Activated CD4-positive, alpha-beta T cell treated with anti-CD3 and anti-CD28 coated beads, Interleukin-2, Interleukin-4, amounts not matched to agents 100 ng/mL and 50 ng/mL, durations not matched to agents 16 hours and 8 hours (primary cell): Measurements from ENCODE around the gene BCR.

ENCODE experiments used
- DNase-seq: peaks from one replicate; pipeline ENCODE4 v3.0.0-alpha.2; 2020; ENCODE audit warnings: low spot score

Gene BCR

DNA sequence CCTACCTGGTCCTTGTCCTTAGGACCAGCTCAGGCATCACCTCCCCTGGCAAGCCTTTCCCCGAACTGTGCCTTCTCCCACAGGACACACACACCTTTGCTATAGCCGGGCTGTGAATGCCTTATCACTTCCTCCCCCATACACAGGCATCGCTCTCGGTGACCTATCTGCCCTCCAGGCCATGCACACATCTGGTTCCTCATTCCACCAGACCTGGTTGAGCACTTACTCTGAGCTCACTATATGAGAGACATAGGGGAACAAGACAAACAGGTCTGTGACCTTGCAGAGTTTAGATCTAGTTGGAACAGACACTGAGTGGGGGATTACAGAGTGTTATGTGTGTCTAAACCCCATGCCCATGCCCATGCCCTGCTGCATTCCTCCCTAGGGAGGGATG is 3.1 kb upstream of the BCR start:
- no peak for DNase-seq

DNA sequence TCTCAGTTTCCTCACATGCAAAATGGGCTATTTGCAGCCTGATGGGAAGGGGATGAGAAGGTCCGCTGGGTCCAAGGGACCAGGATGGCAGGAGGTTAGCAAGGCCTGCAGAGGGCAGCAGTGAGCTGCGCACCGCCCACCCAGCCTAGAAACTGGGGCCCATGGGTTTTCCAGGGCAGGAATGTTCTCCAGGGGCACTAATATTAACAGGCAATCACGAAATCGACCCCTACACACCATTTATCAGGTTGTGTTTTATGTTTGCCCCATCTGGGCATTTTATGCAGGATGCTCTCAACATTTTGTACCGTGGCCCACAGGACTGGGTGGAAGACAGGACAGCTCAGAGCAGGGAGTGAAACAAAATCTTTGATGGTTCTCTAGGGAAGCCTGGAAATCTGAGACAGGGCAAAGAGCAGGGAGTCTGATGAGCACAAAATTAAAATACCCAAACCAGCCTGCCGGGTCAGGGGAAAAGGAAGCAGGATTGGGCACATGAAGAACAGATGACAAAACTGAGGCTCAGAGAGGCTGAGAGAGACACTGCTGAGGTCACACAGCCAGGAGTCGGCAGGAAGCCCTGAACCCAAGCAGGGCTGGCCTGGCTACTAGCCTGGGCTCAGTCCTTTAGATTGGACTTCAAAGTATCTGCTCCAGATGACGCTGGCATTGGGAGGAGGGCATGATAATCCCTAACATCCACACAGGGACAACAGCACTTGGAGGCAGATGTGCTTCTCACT is 1.6 kb upstream of the BCR start:
- DNase-seq, result peak; percentile 55

DNA sequence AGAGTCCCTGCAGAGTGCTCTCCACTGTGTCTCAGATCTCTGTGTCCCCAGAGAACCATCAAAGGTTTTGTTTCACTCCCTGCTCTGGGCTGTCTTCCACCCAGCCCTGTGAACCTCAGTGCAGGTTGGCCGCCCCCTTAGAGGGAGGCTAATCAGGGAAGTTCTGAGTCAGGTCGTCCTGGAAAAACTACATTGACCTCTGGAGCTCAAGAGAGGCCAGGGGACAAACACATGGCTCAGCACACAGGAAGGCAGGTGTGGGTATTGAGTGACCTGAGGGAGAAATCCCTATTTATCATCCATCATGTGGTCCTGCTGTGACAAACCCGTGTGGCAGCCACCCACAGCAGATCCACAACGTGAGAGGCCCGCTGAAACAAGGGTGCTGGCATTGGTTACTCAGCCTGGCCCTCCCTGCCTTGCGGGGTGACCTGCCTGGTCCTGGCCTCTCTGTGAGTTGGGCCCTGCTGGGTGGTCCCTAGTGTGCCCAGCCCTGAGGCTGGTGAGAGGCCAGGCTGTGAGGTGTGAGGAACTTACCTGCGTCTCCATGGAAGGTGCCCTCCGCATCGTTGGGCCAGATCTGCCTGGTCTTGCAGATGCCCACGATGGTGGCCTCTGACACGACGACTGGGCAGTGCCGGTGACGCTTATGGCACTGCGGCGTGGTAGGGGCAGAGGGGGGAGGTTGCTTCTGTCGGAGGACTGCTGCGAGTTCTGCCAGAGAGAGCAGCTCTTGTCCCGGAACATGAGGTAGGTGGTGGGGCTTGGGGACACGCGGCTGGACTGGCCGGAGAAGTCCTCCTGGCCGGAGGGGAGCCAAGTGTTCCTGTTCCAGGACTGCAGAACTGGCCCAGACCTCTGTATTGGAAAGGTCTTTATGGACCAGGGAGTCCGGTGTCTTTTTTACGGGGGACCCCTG is 669 bp upstream of the BCR start:
- no peak for DNase-seq

DNA sequence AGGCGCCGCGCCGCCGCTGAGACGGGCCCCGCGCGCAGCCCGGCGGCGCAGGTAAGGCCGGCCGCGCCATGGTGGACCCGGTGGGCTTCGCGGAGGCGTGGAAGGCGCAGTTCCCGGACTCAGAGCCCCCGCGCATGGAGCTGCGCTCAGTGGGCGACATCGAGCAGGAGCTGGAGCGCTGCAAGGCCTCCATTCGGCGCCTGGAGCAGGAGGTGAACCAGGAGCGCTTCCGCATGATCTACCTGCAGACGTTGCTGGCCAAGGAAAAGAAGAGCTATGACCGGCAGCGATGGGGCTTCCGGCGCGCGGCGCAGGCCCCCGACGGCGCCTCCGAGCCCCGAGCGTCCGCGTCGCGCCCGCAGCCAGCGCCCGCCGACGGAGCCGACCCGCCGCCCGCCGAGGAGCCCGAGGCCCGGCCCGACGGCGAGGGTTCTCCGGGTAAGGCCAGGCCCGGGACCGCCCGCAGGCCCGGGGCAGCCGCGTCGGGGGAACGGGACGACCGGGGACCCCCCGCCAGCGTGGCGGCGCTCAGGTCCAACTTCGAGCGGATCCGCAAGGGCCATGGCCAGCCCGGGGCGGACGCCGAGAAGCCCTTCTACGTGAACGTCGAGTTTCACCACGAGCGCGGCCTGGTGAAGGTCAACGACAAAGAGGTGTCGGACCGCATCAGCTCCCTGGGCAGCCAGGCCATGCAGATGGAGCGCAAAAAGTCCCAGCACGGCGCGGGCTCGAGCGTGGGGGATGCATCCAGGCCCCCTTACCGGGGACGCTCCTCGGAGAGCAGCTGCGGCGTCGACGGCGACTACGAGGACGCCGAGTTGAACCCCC is 798 bp downstream of the BCR start:
- peak; percentile 22 for DNase-seq

DNA sequence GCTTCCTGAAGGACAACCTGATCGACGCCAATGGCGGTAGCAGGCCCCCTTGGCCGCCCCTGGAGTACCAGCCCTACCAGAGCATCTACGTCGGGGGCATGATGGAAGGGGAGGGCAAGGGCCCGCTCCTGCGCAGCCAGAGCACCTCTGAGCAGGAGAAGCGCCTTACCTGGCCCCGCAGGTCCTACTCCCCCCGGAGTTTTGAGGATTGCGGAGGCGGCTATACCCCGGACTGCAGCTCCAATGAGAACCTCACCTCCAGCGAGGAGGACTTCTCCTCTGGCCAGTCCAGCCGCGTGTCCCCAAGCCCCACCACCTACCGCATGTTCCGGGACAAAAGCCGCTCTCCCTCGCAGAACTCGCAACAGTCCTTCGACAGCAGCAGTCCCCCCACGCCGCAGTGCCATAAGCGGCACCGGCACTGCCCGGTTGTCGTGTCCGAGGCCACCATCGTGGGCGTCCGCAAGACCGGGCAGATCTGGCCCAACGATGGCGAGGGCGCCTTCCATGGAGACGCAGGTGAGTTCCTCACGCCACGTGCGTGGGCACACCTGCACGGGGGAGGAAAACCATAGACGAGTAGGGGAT is 1.5 kb downstream of the BCR start:
- DNase-seq, result no peak

DNA sequence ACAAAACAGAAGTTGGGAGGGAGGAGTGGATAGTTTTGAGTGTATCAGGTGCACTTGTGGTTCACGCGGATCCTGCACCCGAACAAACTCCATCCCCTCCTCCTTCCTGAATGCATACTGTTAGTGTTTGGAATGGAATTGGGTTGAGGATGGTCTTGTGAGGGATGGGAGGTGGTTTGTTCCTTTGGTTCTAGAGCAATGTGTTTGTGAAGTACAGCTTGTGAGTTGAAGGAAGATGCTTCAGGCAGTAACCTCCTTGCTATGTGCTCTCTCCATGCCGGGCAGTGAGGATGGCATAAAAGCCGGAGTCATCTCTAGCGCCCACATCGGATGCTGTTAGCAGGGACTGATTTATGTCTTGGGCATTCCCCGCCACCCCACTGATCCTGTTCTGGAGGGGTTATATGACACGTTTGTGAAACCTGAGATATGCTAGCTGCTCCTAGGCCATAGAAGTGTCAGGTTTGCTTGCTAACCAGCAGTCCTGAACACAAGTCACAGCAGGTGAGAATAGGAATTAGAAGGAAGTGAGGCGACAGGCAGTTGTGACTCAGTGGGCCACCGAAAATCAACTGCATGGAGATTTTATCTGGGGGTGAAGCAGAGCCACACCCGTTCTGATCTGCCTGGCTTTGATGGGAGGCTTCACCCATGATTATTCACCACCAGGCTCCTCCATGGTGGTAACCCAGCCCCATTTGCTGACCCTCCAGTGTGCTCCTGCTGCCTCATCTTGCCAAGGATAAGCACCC is 2.2 kb downstream of the BCR start:
- peak; percentile 73 for DNase-seq

DNA sequence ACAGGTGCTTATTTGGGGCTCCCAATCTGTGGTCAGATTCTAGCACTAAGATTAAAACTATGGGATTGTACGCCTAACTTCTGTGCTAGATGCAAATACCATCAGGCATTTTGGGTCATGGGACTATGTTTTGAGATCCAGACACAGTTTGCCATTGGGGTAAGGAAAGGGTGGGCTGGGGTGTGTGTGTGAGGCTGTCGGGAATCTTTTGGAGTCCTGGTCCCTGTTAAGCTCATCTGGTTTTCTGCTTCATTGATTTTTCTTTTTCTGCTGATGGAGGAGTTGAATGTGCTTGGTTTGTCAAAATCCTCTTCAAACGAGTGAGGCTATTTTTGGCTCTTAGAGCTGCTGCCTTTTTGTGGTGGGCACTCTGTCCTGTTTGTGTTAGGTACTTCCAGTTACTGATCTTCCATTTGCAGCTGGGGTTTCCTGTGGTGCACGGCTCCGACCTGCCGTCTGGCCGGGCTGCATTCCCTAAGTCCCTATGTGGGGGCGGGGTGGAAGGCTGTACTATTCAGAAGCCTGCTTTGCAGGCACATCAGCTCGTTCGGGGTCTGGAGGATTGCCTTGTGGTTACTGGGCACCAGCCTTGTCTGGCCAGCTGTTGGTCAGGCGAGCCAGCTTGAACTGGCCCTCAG is 2.9 kb downstream of the BCR start:
- no peak for DNase-seq

DNA sequence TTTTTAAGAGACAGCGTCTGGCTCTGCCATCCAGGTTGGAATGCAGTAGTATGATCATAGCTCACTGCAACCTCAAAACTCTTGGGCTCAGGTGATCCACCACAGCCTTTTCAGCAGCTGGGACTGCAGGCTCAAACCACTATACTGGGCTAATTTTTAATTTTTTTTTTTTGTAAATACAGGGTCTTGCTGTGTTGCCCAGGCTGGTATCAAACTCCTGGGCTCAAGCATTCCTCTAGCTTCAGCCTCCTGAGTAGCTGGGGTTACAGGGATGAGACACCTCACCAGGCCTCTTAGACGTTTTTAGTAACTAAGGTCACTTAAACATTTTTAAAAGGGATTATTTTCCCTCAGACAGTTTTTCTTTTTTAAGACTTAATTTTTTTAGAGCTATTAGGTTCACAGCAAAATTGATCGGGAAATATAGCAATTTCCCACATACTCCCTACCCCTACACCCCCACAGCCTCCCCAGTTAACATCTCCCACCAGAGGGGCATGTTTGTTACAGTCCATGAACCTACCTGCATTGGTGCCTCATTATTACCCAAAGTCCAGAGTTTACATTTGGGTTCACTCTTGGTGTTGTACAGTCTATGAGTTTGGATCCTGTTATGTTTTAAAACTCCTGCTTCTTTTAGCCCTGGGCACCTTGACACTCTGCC is 3.9 kb downstream of the BCR start:
- no peak for DNase-seq

DNA sequence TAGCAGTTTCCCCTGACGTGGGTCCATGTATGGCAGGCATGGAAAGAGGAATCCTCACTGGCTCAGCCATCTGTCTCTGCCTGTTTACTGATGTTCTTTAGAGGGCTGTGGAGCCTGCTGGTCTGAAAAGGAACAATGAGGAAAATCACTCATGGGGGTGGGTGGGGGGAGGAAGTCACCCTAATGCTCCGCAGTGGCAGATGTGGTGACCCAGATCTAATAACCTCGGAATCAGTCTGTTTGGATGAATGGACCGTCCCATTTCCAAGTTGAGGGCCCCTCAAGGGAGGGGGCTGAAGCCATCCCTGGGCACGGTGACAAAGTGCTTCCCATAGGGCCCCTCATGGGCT is 4.4 kb downstream of the BCR start:
- DNase-seq, result no peak

DNA sequence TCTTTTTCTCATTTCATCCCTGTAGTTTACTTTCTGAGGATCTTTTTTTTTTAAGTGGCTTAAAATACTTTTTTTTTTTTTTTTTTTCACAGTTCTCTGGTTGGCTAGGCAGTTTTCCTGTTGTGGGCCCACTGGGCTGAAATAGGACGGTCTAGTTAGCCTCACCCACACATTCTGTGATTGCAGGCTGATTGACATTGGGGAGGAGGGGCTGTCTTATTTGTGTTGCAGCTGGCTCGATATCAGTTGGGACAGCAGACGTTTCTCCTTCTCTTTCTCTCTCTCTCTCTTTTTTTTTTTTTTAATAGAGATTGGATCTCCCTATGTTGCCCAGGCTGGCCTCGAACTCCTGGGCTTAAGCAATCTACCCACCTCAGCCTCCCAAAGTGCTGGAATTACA is 6.9 kb downstream of the BCR start:
- DNase-seq, result no peak

DNA sequence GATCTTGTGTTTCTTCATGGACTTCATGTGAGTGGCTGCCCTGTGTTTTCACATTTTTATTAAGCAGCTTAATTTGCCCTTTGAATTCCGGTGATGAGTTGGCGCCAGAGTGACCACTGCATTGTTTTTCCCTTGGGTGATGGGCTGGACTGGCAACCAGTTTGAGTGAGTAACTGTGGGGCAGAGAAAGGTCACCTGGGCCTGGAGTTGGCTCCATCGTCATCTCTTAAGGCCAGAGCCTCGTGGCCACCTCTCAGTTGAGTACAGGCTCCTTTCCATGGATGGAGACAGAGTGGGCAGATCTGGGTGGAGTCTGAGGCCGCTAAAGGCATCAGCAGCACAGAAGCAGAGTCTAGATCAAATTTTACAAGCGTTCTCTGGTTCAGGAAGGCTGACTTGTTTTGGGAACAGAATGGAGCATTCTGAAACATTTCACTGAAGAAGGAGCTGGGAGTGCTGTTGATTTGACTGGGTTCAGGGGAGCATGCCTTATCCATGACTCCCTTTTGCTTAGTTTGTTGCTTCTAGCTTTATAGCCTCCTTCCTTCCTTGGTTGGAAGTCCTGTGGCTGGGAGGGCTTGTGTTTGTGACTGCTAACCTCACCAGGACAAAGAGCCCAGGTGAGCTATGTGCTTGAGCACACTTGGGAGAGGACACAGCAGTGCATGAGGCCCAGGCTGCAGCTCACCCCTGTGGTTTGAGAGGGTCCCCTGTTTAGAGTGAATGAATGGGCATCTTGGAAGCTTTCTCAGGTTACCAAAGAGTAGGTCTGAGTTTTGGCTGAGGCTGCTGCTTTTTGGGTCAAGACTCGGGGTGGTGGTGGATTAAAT is 7.8 kb downstream of the BCR start:
- no peak for DNase-seq

DNA sequence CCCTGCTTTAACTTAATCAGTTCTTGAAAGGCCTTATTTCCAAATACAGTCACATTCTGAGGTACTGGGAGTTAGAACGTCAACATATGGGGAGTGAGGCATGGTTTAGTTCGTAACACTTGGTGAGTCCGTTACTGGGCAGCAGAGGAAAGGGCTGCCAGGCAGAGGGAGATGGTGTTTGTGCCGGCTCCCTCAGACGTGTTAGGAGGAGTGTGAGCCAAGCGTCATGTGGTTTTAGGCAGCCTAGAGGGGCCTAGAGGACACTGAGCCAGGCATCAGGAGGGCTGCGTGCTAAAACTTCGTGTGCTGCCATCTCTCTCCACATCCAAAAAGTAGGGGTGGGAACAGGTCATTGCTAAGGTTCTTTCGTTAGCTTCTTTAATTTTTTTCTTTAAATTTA is 10.2 kb downstream of the BCR start:
- DNase-seq, result no peak

DNA sequence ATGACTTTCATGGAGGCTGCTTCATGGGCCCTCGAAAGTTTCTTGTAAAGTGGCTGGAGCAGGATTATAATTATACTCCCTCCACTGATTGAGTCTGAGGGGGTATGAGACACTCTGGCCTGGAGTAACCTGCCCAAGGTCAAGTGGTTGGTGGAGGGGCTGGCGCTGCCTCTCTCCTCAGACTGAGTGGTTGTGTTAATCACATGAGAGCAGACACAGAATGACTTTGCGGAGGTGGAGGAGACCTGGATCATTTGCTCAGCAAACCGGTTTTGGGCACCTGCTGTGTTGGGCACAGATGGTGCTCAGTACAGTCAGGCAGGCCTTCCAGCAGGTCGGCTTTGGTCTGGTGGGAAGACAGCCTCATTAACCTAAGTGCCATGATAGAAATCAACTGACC is 11.8 kb downstream of the BCR start:
- DNase-seq, result no peak

DNA sequence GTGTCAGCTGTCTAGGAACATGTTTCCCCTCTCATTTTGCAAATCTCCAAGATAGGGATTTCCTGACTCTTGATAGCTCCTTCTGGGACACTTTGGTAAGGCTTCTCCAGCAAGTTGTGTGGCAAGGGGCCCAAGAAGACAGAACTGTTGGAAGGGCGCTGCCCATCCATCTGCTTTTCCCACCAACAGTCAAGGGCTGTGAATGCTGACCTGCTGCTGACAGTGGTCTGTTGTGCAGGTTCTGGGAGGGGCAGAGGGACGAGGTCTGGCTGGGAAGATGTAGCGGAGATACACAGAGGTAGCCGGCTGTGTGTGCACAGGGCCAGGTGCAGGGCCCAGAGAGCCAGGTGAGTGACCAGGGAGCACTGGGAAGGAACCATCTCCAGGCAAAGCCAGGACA is 12.2 kb downstream of the BCR start:
- no peak for DNase-seq

DNA sequence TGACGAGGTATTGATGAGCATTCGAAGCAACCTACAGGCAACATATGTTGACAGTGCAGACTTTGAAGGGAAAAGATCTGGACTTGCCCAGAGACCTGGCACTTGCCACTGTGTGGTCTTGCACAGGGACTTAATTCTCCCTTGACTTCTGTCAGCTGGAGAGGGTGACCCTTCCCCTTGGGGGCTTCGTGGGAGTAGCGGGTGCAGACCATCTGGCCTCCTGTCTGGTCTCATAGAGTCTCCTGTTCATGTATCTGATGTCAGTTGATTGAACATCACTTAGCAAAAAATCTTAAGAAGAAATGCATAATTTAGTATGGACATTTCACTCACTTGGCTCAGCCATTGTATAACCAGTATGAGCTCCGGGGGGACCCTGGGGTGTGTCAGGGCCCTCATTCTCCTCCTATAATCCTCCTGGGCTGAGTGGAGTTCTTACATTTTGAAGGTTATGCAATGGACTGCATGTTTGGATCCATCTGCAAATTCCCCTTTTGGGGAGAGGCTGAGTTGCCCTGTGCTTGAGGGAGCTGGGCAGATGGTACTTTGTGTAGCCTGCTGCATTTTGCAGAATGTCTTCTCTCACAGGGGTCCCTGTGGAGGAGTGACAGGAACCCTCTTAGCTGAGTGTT is 13.0 kb downstream of the BCR start:
- DNase-seq, result no peak

DNA sequence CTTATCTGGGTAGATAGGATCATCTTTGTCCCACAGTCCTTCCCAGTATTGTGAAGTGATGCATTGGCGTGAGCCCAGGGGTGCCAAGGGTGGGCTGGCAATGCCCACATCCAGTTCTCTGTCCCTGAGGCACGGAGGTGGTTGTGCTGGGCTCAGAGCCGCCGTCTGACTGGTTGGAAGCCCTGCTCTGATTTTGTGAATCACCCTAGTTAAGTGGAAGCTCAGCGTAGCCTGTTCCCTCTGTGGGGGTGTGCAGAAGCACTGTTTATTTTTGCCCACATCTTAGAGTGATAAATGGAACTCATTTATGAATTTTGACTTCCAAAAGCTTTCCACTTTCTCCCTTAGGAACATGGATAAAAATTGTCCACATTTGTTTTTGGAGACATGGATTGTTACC is 13.6 kb downstream of the BCR start:
- DNase-seq, result no peak

DNA sequence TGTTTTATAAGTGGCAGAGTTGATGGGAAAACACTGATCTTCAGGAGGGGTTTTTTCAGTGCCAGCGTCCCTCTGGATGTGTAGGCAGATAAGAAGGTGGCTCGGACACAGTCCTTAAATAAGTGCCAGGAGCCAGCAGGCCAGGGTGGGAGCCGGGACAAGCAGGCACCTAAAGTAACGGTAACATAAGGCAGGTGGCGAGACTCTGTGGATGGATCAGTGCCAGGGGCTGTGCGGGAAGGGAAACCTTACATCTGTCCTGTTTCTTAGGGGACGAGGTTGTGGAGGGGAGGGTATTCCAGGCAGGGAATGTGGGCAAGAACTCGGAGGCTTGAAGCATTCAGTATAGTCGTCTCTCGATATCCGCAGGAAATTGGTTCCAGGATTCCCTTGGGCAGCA is 15.9 kb downstream of the BCR start:
- no peak for DNase-seq

DNA sequence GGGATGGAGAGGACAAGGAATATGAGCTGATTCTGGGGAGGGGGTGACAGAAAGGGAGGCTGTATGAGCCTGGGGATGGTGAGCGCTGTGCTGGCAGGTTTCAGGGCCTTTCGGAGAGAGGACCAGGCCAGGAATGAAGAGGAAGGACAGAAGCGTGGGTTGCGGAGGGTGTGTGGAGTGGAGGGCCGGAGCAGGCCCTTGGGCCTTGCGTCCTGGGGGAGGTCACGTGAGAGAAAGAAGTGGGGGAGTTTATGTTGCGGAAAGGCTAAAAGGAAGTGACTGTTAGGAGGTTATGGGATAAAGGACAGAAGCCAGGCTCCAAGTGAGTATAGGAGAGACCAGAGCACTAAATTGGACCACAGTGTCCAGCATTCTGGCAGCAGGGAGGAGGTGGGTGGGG is 17.5 kb downstream of the BCR start:
- DNase-seq, result no peak

DNA sequence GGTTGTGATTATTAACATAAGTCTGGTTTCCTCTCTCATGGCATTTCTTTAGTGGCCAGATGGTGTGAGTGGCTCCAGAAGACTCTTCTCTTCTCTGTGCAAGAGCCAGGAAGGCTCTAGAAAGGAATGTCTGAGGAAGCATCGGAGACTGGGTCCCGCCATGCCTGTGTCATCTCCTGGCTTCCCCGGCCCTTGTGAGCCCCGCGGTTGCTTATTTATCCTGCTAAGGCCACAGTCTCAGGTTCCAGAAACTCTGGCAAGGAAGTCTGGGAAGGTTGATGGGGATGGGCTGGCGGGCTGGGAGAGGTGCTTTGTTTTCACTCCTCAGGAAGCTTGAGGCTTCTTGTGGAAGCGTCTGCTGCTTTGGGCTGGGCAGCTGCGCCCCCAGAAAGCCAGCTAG is 18.9 kb downstream of the BCR start:
- DNase-seq, result no peak
